NCI-H2107 treated with DMSO at 0.1 percent for 48 hours (cell line): ENCODE data around the gene AQP1.
A peak's percentile ranks its signal among the peaks of the same experiment; 100 is the strongest.

Experiments
- DNase-seq: peaks from one replicate; lab custom pipeline; 2025; ENCODE audit not compliant: unreplicated experiment; lab: John Stamatoyannopoulos, UW

Gene AQP1

GRCh38 chr7:30971440-30971839 is 59.8 kb downstream of the AQP1 start:
- DNase-seq = no peak

GRCh38 chr7:30971840-30972563 is 60.3 kb downstream of the AQP1 start:
- no peak for DNase-seq

- no peak for DNase-seq
Measured at GRCh38 chr7:30973292-30973691, 61.6 kb downstream of the AQP1 start.

GRCh38 chr7:30973791-30974604 is 62.3 kb downstream of the AQP1 start:
- DNase-seq = no peak

GRCh38 chr7:30974605-30975255 is 63.1 kb downstream of the AQP1 start:
- peak; percentile 23 for DNase-seq
